WTC11 (cell line): ENCODE data around the gene NDUFS6. TPM values are rescaled to one million over a fixed set of nuclear protein-coding genes. Genes with fewer than 3 reads are reported as not detected.

Source experiments
- ATAC-seq: fragments of 200-7000 bp; cut with Tn5 transposase; 2 replicates; pipeline ENCODE4 v1.10.0; 2021; ENCODE audit warnings: mild to moderate bottlenecking, moderate library complexity
- CTCF ChIA-PET: fragments of 300-600 bp; sonication (Branson Sonifier 250); formaldehyde crosslinking; loops from one replicate; lab custom pipeline; 2021; ENCODE audit warnings: antibody characterized with exemption; lab: Charles Lee
- POLR2A ChIA-PET: fragments of 350-600 bp; sonication (Branson Sonifier 250); formaldehyde crosslinking; loops from one replicate; lab custom pipeline; 2021; ENCODE audit warnings: antibody characterized with exemption; lab: Charles Lee
- DNase-seq: peaks from one replicate; pipeline ENCODE4 v3.0.0; 2021; ENCODE audit warnings: low spot score
- H3K27ac Mint-ChIP-seq: 2 replicates; pipeline ENCODE4 v1.8.0; 2021; ENCODE audit warnings: mixed read lengths
- H3K27me3 Mint-ChIP-seq: 2 replicates; pipeline ENCODE4 v1.8.0; 2021; ENCODE audit warnings: low read depth, mild to moderate bottlenecking, moderate library complexity, mixed read lengths
- H3K36me3 Mint-ChIP-seq: 2 replicates; pipeline ENCODE4 v1.8.0; 2021; ENCODE audit warnings: mixed read lengths
- H3K4me1 Mint-ChIP-seq: 2 replicates; pipeline ENCODE4 v1.8.0; 2022; ENCODE audit warnings: mixed read lengths
- H3K4me3 Mint-ChIP-seq: 2 replicates; pipeline ENCODE4 v1.8.0; 2021; ENCODE audit warnings: mild to moderate bottlenecking, moderate library complexity, mixed read lengths
- H3K9me3 Mint-ChIP-seq: 2 replicates; pipeline ENCODE4 v1.8.0; 2021; ENCODE audit warnings: mixed read lengths
- E2F5 ChIP-seq: sonication (generic); formaldehyde crosslinking; IDR thresholded peaks from 2 replicates; pipeline ENCODE4 v1.8.1; 2022; ENCODE audit warnings: mild to moderate bottlenecking, moderate library complexity, missing genetic modification reagents
- ELF4 ChIP-seq: sonication (generic); formaldehyde crosslinking; IDR thresholded peaks from 2 replicates; pipeline ENCODE4 v1.8.1; 2022; ENCODE audit warnings: low read depth, mild to moderate bottlenecking, moderate library complexity, missing genetic modification reagents
- ESRRA ChIP-seq: sonication (generic); formaldehyde crosslinking; IDR thresholded peaks from 2 replicates; pipeline ENCODE4 v1.8.1; 2022; ENCODE audit warnings: mild to moderate bottlenecking, missing genetic modification reagents, borderline replicate concordance
- ETV6 ChIP-seq: sonication (generic); formaldehyde crosslinking; IDR thresholded peaks from 2 replicates; pipeline ENCODE4 v1.8.1; 2022; ENCODE audit warnings: mild to moderate bottlenecking, missing genetic modification reagents
- FOXP1 ChIP-seq: sonication (generic); formaldehyde crosslinking; IDR thresholded peaks from 2 replicates; pipeline ENCODE4 v1.8.0; 2022; ENCODE audit warnings: missing genetic modification reagents, mild to moderate bottlenecking, moderate library complexity, borderline replicate concordance
- GABPB1 ChIP-seq: sonication (generic); formaldehyde crosslinking; IDR thresholded peaks from 2 replicates; pipeline ENCODE4 v1.8.1; 2023; ENCODE audit warnings: mild to moderate bottlenecking, missing genetic modification reagents
- GRHL2 ChIP-seq: fragments of 250-450 bp; sonication (Bioruptor Pico); IDR thresholded peaks from 2 replicates; pipeline ENCODE4 v1.8.0; 2022; ENCODE audit warnings: mild to moderate bottlenecking, moderate library complexity; ENCODE audit not compliant: insufficient replicate concordance, severe bottlenecking
- IRF1 ChIP-seq: sonication (generic); formaldehyde crosslinking; IDR thresholded peaks from 2 replicates; pipeline ENCODE4 v1.8.0; 2023; ENCODE audit warnings: missing genetic modification reagents
- KAT7 ChIP-seq: sonication (generic); formaldehyde crosslinking; IDR thresholded peaks from 2 replicates; pipeline ENCODE4 v1.8.1; 2023; ENCODE audit warnings: missing genetic modification reagents, mild to moderate bottlenecking, borderline replicate concordance
- NFYB ChIP-seq: sonication (generic); formaldehyde crosslinking; conservative IDR thresholded peaks from 2 replicates; pipeline ENCODE4 v1.8.0; 2022; ENCODE audit warnings: low read depth, missing genetic modification reagents
- NR1H2 ChIP-seq: sonication (generic); formaldehyde crosslinking; IDR thresholded peaks from 2 replicates; pipeline ENCODE4 v1.9.0; 2021; ENCODE audit warnings: mild to moderate bottlenecking, moderate library complexity, missing genetic modification reagents
- OVOL2 ChIP-seq: fragments of 250-450 bp; sonication (Bioruptor Pico); IDR thresholded peaks from 2 replicates; pipeline ENCODE4 v1.9.0; 2021; ENCODE audit warnings: mild to moderate bottlenecking, borderline replicate concordance
- PRRX2 ChIP-seq: fragments of 250-450 bp; sonication (Bioruptor Pico); IDR thresholded peaks from 2 replicates; pipeline ENCODE4 v1.8.0; 2021; ENCODE audit warnings: mild to moderate bottlenecking
- SMAD3 ChIP-seq: sonication (generic); formaldehyde crosslinking; IDR thresholded peaks from 2 replicates; pipeline ENCODE4 v1.8.0; 2022; ENCODE audit warnings: missing genetic modification reagents, mild to moderate bottlenecking, borderline replicate concordance
- SMAD4 ChIP-seq: sonication (generic); formaldehyde crosslinking; IDR thresholded peaks from 2 replicates; pipeline ENCODE4 v1.8.0; 2022; ENCODE audit warnings: mild to moderate bottlenecking, missing genetic modification reagents
- TCF7 ChIP-seq: sonication (generic); formaldehyde crosslinking; IDR thresholded peaks from 2 replicates; pipeline ENCODE4 v1.8.0; 2022; ENCODE audit warnings: mild to moderate bottlenecking, low read depth, missing genetic modification reagents, moderate library complexity
- USF2 ChIP-seq: sonication (generic); formaldehyde crosslinking; IDR thresholded peaks from 2 replicates; pipeline ENCODE4 v1.8.1; 2023; ENCODE audit warnings: mild to moderate bottlenecking, missing genetic modification reagents, moderate library complexity
- ZBTB21 ChIP-seq: sonication (generic); formaldehyde crosslinking; IDR thresholded peaks from 2 replicates; pipeline ENCODE4 v1.8.1; 2023; ENCODE audit warnings: mild to moderate bottlenecking, missing genetic modification reagents, borderline replicate concordance
- ZNF219 ChIP-seq: sonication (generic); formaldehyde crosslinking; IDR thresholded peaks from 2 replicates; pipeline ENCODE4 v1.8.0; 2023; ENCODE audit warnings: missing genetic modification reagents, mild to moderate bottlenecking, borderline replicate concordance
- ZNF281 ChIP-seq: sonication (generic); formaldehyde crosslinking; IDR thresholded peaks from 2 replicates; pipeline ENCODE4 v1.8.0; 2023; ENCODE audit warnings: mild to moderate bottlenecking, missing genetic modification reagents
- total RNA-seq: library from RNA; stranded (reverse); gene quantifications from 3 replicates; pipeline ENCODE4 v1.2.3, GENCODE V29; 2021

The NDUFS6 gene
- total RNA-seq, 1 experiment from 2014 or later, result 84.3 TPM

- no peak for ATAC-seq
- no peak for TF ChIP-seq SMAD3 (CRISPR knock-in tag)
- no peak for TF ChIP-seq ZNF281 (CRISPR knock-in tag)
- TF ChIP-seq ELF4 (CRISPR knock-in tag), result no peak
- no peak for TF ChIP-seq ZNF219 (CRISPR knock-in tag)
- no peak for TF ChIP-seq PRRX2 (CRISPR knock-in tag)
- no peak for TF ChIP-seq USF2
- TF ChIP-seq ETV6 (CRISPR knock-in tag), result no peak
- no peak for TF ChIP-seq ESRRA (CRISPR knock-in tag)
- TF ChIP-seq SMAD4 (CRISPR knock-in tag), result no peak
- TF ChIP-seq GRHL2 (CRISPR knock-in tag), result no peak
- TF ChIP-seq GABPB1 (CRISPR knock-in tag), result no peak
- no peak for TF ChIP-seq ZBTB21 (CRISPR knock-in tag)
- no peak for TF ChIP-seq NR1H2 (CRISPR knock-in tag)
- no peak for TF ChIP-seq E2F5 (CRISPR knock-in tag)
- TF ChIP-seq TCF7 (CRISPR knock-in tag), result no peak
- no peak for TF ChIP-seq KAT7 (CRISPR knock-in tag)
- TF ChIP-seq IRF1 (CRISPR knock-in tag), result no peak
- no peak for TF ChIP-seq NFYB
- no peak for TF ChIP-seq FOXP1 (CRISPR knock-in tag)
- TF ChIP-seq OVOL2 (CRISPR knock-in tag), result no peak
- no peak for DNase-seq
- CTCF ChIA-PET, result interaction anchor here (1.0 kb wide), 1 partner anchor 102 kb away, joined by 3 read pairs; no protein-coding TSS in a partner anchor
- POLR2A ChIA-PET, result no interaction called here
- no peaks in the 10 kb centered on the region; the same call in 1 of the 2 replicates for H3K27me3 Mint-ChIP-seq
- no peaks in the 10 kb centered on the region for H3K36me3 Mint-ChIP-seq
- H3K4me3 Mint-ChIP-seq, result no peak overlapping the region
- H3K9me3 Mint-ChIP-seq, result no peaks in the 10 kb centered on the region
- no peak overlapping the region for H3K27ac Mint-ChIP-seq
- no peaks in the 10 kb centered on the region for H3K4me1 Mint-ChIP-seq
Observed at GRCh38 chr5:1865486-1865885, 64.3 kb downstream of the NDUFS6 start.

Other genes with a start within 250 kb of the NDUFS6 start
- 52.8 to 61.2 TPM (median 55.9 TPM) in 3 replicates for gene MRPL36, start 1.6 kb upstream of the NDUFS6 start, total RNA-seq
- 7.0 to 9.0 TPM (median 7.6 TPM) in 3 replicates for gene IRX4, start 81.5 kb downstream of the NDUFS6 start, total RNA-seq